ENCODE measurements around the gene EPHA4.

EPHA4 gene

GRCh38 chr2:221372907-221373306 is 199.2 kb downstream of the EPHA4 start:
- TF ChIP-seq CTCF (conservative IDR thresholded peaks at IDR 0.05; ENCODE audit: low read length) (no peak), EZH2phosphoT487 (IDR thresholded peaks at IDR 0.05; ENCODE audit: borderline replicate concordance) (no peak)
- Histone ChIP-seq H3K4me2 (ENCODE audit: low read depth, low read length, poor library complexity, severe bottlenecking) (no peak overlapping the region), H2AFZ (ENCODE audit: low read length) (no peak overlapping the region), H3K9ac (ENCODE audit: low read depth, low read length, poor library complexity, severe bottlenecking) (no peak overlapping the region), H3K9me2 (replicated peaks; ENCODE audit: low read depth, low read length) (no peaks in the 10 kb centered on the region), H3K79me2 (ENCODE audit: insufficient read depth, low read length) (no peaks in the 10 kb centered on the region), H3K4me1 (ENCODE audit: insufficient read depth, low read length, poor library complexity, severe bottlenecking) (no peaks in the 10 kb centered on the region), H3F3A (ENCODE audit: low read depth) (no peaks in the 10 kb centered on the region), H3K27me3 (ENCODE audit: insufficient read depth, low read length, poor library complexity, severe bottlenecking) (no peaks in the 10 kb centered on the region), H3K36me3 (ENCODE audit: insufficient read depth, low read length) (no peaks in the 10 kb centered on the region), H3K4me3 (ENCODE audit: low read length, poor library complexity, severe bottlenecking) (no peak overlapping the region), H3K9me3 (ENCODE audit: insufficient read depth, low read depth, low read length) (no peaks in the 10 kb centered on the region), H4K20me1 (ENCODE audit: insufficient read depth, low read length, poor library complexity, severe bottlenecking) (no peaks in the 10 kb centered on the region)

GRCh38 chr2:221372159-221372884 is 199.8 kb downstream of the EPHA4 start:
- no peak overlapping the region for H3K9ac ChIP-seq (ENCODE audit: low read depth, low read length, poor library complexity, severe bottlenecking)
- no peaks in the 10 kb centered on the region for H4K20me1 ChIP-seq (ENCODE audit: insufficient read depth, low read length, poor library complexity, severe bottlenecking)

GRCh38 chr2:221371347-221371746 is 200.8 kb downstream of the EPHA4 start:
- H2AFZ ChIP-seq (ENCODE audit: low read length) = no peak overlapping the region
- no peaks in the 10 kb centered on the region for H3K9me3 ChIP-seq (ENCODE audit: insufficient read depth, low read depth, low read length)
- no peak overlapping the region for H3K9ac ChIP-seq (ENCODE audit: low read depth, low read length, poor library complexity, severe bottlenecking)
- no peak overlapping the region for H3K4me2 ChIP-seq (ENCODE audit: low read depth, low read length, poor library complexity, severe bottlenecking)
- TF ChIP-seq CTCF (conservative IDR thresholded peaks at IDR 0.05; ENCODE audit: low read length) = no peak
- TF ChIP-seq EZH2phosphoT487 (IDR thresholded peaks at IDR 0.05; ENCODE audit: borderline replicate concordance) = no peak
- H3F3A ChIP-seq (ENCODE audit: low read depth) = no peaks in the 10 kb centered on the region
- H3K79me2 ChIP-seq (ENCODE audit: insufficient read depth, low read length) = no peaks in the 10 kb centered on the region
- no peak overlapping the region for H3K4me3 ChIP-seq (ENCODE audit: low read length, poor library complexity, severe bottlenecking)
- H4K20me1 ChIP-seq (ENCODE audit: insufficient read depth, low read length, poor library complexity, severe bottlenecking) = no peaks in the 10 kb centered on the region
- no peaks in the 10 kb centered on the region for H3K9me2 ChIP-seq (replicated peaks; ENCODE audit: low read depth, low read length)
- H3K4me1 ChIP-seq (ENCODE audit: insufficient read depth, low read length, poor library complexity, severe bottlenecking) = no peaks in the 10 kb centered on the region
- H3K36me3 ChIP-seq (ENCODE audit: insufficient read depth, low read length) = no peaks in the 10 kb centered on the region
- H3K27me3 ChIP-seq (ENCODE audit: insufficient read depth, low read length, poor library complexity, severe bottlenecking) = no peaks in the 10 kb centered on the region

More at GRCh38 chr2:221372159-221372884, 199.8 kb downstream of the EPHA4 start:
- no peaks in the 10 kb centered on the region for H3K9me2 ChIP-seq (replicated peaks; ENCODE audit: low read depth, low read length)
- TF ChIP-seq EZH2phosphoT487 (IDR thresholded peaks at IDR 0.05; ENCODE audit: borderline replicate concordance) (no peak), CTCF (conservative IDR thresholded peaks at IDR 0.05; ENCODE audit: low read length) (peak; percentile 45)
- no peaks in the 10 kb centered on the region for H3K79me2 ChIP-seq (ENCODE audit: insufficient read depth, low read length)
- H3K4me2 ChIP-seq (ENCODE audit: low read depth, low read length, poor library complexity, severe bottlenecking) = no peak overlapping the region
- H3K4me3 ChIP-seq (ENCODE audit: low read length, poor library complexity, severe bottlenecking) = no peak overlapping the region
- no peaks in the 10 kb centered on the region for H3K27me3 ChIP-seq (ENCODE audit: insufficient read depth, low read length, poor library complexity, severe bottlenecking)
- H3K9me3 ChIP-seq (ENCODE audit: insufficient read depth, low read depth, low read length) = no peaks in the 10 kb centered on the region
- no peaks in the 10 kb centered on the region for H3K36me3 ChIP-seq (ENCODE audit: insufficient read depth, low read length)
- H3K4me1 ChIP-seq (ENCODE audit: insufficient read depth, low read length, poor library complexity, severe bottlenecking) = no peaks in the 10 kb centered on the region
- H2AFZ ChIP-seq (ENCODE audit: low read length) = no peak overlapping the region
- H3F3A ChIP-seq (ENCODE audit: low read depth) = no peaks in the 10 kb centered on the region

Measured in Loucy (cell line).